GM23338 (cell line): ENCODE results near the gene PLA2G7. TPM values are rescaled to one million over a fixed set of nuclear protein-coding genes. Genes with fewer than 3 reads are reported as not detected.

Source experiments
- ATAC-seq: fragments of 200-7000 bp; cut with Tn5 transposase; 3 replicates; pipeline ENCODE4 v1.9.1; 2020
- DNase-seq: peaks from one replicate; pipeline ENCODE4 v3.0.0-alpha.2; 2015; ENCODE audit warnings: low spot score
- H2AFZ ChIP-seq: fragments of 200-600 bp; sonication (generic); 2 replicates; pipeline ENCODE4 v1.8.0; 2016; ENCODE audit warnings: antibody characterized with exemption, mild to moderate bottlenecking, moderate library complexity
- H3F3A ChIP-seq: fragments of 200-600 bp; sonication (generic); replicated peaks from 2 replicates; pipeline ENCODE4 v1.8.0; 2017; ENCODE audit warnings: antibody characterized with exemption, mixed run types, low read depth
- H3K27ac ChIP-seq: fragments of 200-600 bp; sonication (generic); 2 replicates; pipeline ENCODE4 v1.6.1; 2016; ENCODE audit warnings: low read depth
- H3K27me3 ChIP-seq: fragments of 200-600 bp; sonication (generic); 2 replicates; pipeline ENCODE4 v1.8.0; 2016; ENCODE audit warnings: mild to moderate bottlenecking, mixed run types, moderate library complexity; ENCODE audit not compliant: insufficient read depth
- H3K36me3 ChIP-seq: fragments of 200-600 bp; sonication (generic); 2 replicates; pipeline ENCODE4 v1.8.0; 2016; ENCODE audit warnings: mild to moderate bottlenecking; ENCODE audit not compliant: insufficient read depth
- H3K4me1 ChIP-seq: fragments of 200-600 bp; sonication (generic); 2 replicates; pipeline ENCODE4 v1.8.0; 2016; ENCODE audit warnings: mild to moderate bottlenecking, moderate library complexity; ENCODE audit not compliant: insufficient read depth
- H3K4me2 ChIP-seq: fragments of 200-600 bp; sonication (generic); 2 replicates; pipeline ENCODE4 v1.7.1; 2017; ENCODE audit warnings: mixed run types
- H3K4me3 ChIP-seq: fragments of 200-600 bp; sonication (generic); 2 replicates; pipeline ENCODE4 v1.6.1; 2016; ENCODE audit warnings: mixed run types
- H3K79me2 ChIP-seq: fragments of 200-600 bp; sonication (generic); replicated peaks from 2 replicates; pipeline ENCODE4 v1.8.0; 2017; ENCODE audit warnings: mild to moderate bottlenecking; ENCODE audit not compliant: insufficient read depth
- H3K9me2 ChIP-seq: fragments of 200-600 bp; sonication (generic); 2 replicates; pipeline ENCODE4 v1.8.0; 2017; ENCODE audit not compliant: insufficient read depth
- H4K20me1 ChIP-seq: fragments of 200-600 bp; sonication (generic); replicated peaks from 2 replicates; pipeline ENCODE4 v1.8.0; 2017; ENCODE audit warnings: mild to moderate bottlenecking; ENCODE audit not compliant: insufficient read depth
- H3K27ac Mint-ChIP-seq: 2 replicates; pipeline ENCODE4 v1.8.0; 2020; ENCODE audit warnings: inconsistent platforms, mild to moderate bottlenecking, moderate library complexity, mixed read lengths
- H3K27me3 Mint-ChIP-seq: 3 replicates; pipeline ENCODE4 v1.8.0; 2022; ENCODE audit warnings: low read depth, mild to moderate bottlenecking, moderate library complexity, mixed read lengths, inconsistent platforms; ENCODE audit not compliant: insufficient read depth, poor library complexity
- H3K36me3 Mint-ChIP-seq: 3 replicates; pipeline ENCODE4 v1.8.0; 2021; ENCODE audit warnings: low read depth, mild to moderate bottlenecking, inconsistent platforms, moderate library complexity, mixed read lengths
- H3K4me1 Mint-ChIP-seq: 3 replicates; pipeline ENCODE4 v1.8.0; 2020; ENCODE audit warnings: mild to moderate bottlenecking, inconsistent platforms, mixed read lengths
- H3K4me3 Mint-ChIP-seq: 3 replicates; pipeline ENCODE4 v1.8.0; 2021; ENCODE audit warnings: moderate library complexity, mild to moderate bottlenecking, inconsistent platforms, mixed read lengths
- H3K9me3 Mint-ChIP-seq: 3 replicates; pipeline ENCODE4 v1.8.0; 2020; ENCODE audit warnings: moderate library complexity, mild to moderate bottlenecking, inconsistent platforms, mixed read lengths
- CREB1 ChIP-seq: fragments of 250-450 bp; sonication (Bioruptor Pico); IDR thresholded peaks from 2 replicates; pipeline ENCODE4 v1.5.0; 2020; ENCODE audit warnings: low read depth, mild to moderate bottlenecking, moderate library complexity
- EZH2 ChIP-seq: fragments of 200-600 bp; sonication (generic); IDR thresholded peaks from one replicate; pipeline ENCODE4 v1.8.0; 2017; ENCODE audit warnings: antibody characterized with exemption, mild to moderate bottlenecking, low read depth; ENCODE audit not compliant: unreplicated experiment
- EZH2phosphoT487 ChIP-seq: fragments of 200-600 bp; sonication (generic); IDR thresholded peaks from one replicate; pipeline ENCODE4 v1.8.1; 2018; ENCODE audit warnings: antibody characterized with exemption; ENCODE audit not compliant: unreplicated experiment
- JUNB ChIP-seq: IDR thresholded peaks from one replicate; pipeline ENCODE4 v1.6.1; 2016; ENCODE audit warnings: antibody characterized with exemption; ENCODE audit not compliant: unreplicated experiment
- NANOG ChIP-seq: IDR thresholded peaks from 2 replicates; pipeline ENCODE4 v1.6.1; 2016; ENCODE audit warnings: antibody characterized with exemption, borderline replicate concordance
- POLR2AphosphoS5 ChIP-seq: IDR thresholded peaks from 2 replicates; pipeline ENCODE4 v1.6.1; 2016; ENCODE audit warnings: antibody characterized with exemption, low read depth
- ZNF114 ChIP-seq: fragments of 250-450 bp; sonication (Bioruptor Pico); IDR thresholded peaks from 2 replicates; pipeline ENCODE4 v1.5.0; 2020; ENCODE audit warnings: mild to moderate bottlenecking, moderate library complexity
- ZNF331 ChIP-seq: fragments of 250-450 bp; sonication (Bioruptor Pico); IDR thresholded peaks from 2 replicates; pipeline ENCODE4 v1.5.0; 2020; ENCODE audit warnings: low read depth, mild to moderate bottlenecking, moderate library complexity
- polyA plus RNA-seq: library from polyadenylated mRNA; unstranded; fragments of >200 nt; fragmentation: Nextera tagmentation; extraction: Ambion mirVana; gene quantifications from 2 replicates; pipeline ENCODE4 v1.2.1, GENCODE V29; 2016
- total RNA-seq: library from RNA; depleted of rRNA; stranded (reverse); fragments of >200 nt; shearing (Covaris generic); gene quantifications from 2 replicates; pipeline ENCODE4 v1.2.3, GENCODE V29; 2014
- TF ChIP-seq, protein P1 (sequence below): IDR thresholded peaks from one replicate; pipeline ENCODE4 v1.6.1; 2018; ENCODE audit warnings: antibody characterized with exemption; ENCODE audit not compliant: unreplicated experiment
- TF ChIP-seq, protein P2 (sequence below): IDR thresholded peaks from 2 replicates; pipeline ENCODE4 v1.6.1; 2016; ENCODE audit warnings: antibody characterized with exemption
- TF ChIP-seq, protein P3 (sequence below), 2 experiments: fragments of 200-600 bp in 1 of 2; sonication (generic) in 1 of 2; conservative IDR thresholded peaks; 2 replicates each; pipeline versions ENCODE4 v1.5.1 to v1.6.1; 2016 to 2017; ENCODE audit warnings: antibody characterized with exemption in 2 of 2, low read depth in 2 of 2, mild to moderate bottlenecking in 2 of 2, moderate library complexity in 1 of 2

Gene PLA2G7
- total and polyA plus RNA-seq, 2 experiments from 2014 or later, result 2.4 to 2.8 TPM

DNA sequence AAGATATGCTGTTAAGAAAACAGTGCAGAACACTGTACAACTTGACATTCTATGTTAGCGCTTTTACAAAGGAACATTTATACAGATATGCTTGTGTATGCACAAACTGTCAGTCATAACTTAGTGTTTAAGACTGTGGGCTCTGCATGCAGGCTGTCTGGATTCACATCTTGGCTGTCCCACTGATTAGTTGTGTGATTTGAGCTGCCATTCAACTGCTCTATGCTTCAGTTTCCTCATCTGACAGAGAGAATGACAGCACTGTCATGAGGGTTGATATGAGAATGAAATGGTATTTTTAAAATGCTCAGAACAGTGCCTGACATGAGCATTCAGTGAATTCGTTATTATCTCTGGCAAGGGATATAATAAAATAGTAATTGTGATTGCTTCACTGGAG is 73.7 kb downstream of the PLA2G7 start:
- Histone ChIP-seq H4K20me1 (no peaks in the 10 kb centered on the region), H3F3A (no peaks in the 10 kb centered on the region), H3K4me1 (no peaks in the 10 kb centered on the region), H3K4me2 (no peak overlapping the region), H3K27ac (no peak overlapping the region), H3K9me2 (no peaks in the 10 kb centered on the region), H3K79me2 (no peaks in the 10 kb centered on the region), H3K27me3 (no peaks in the 10 kb centered on the region), H3K4me3 (no peak overlapping the region), H2AFZ (no peak overlapping the region), H3K36me3 (no peaks in the 10 kb centered on the region; the same call in 1 of the 2 replicates)
- H3K9me3 Mint-ChIP-seq, result no peaks in the 10 kb centered on the region
- ATAC-seq (no peak), DNase-seq (no peak)
- no peaks in the 10 kb centered on the region for H3K4me1 Mint-ChIP-seq
- H3K4me3 Mint-ChIP-seq, result no peak overlapping the region
- no peak for TF ChIP-seq ZNF114 (CRISPR knock-in tag)
- no peak for TF ChIP-seq EZH2phosphoT487
- no peak for TF ChIP-seq EZH2
- TF ChIP-seq, protein P1, sequence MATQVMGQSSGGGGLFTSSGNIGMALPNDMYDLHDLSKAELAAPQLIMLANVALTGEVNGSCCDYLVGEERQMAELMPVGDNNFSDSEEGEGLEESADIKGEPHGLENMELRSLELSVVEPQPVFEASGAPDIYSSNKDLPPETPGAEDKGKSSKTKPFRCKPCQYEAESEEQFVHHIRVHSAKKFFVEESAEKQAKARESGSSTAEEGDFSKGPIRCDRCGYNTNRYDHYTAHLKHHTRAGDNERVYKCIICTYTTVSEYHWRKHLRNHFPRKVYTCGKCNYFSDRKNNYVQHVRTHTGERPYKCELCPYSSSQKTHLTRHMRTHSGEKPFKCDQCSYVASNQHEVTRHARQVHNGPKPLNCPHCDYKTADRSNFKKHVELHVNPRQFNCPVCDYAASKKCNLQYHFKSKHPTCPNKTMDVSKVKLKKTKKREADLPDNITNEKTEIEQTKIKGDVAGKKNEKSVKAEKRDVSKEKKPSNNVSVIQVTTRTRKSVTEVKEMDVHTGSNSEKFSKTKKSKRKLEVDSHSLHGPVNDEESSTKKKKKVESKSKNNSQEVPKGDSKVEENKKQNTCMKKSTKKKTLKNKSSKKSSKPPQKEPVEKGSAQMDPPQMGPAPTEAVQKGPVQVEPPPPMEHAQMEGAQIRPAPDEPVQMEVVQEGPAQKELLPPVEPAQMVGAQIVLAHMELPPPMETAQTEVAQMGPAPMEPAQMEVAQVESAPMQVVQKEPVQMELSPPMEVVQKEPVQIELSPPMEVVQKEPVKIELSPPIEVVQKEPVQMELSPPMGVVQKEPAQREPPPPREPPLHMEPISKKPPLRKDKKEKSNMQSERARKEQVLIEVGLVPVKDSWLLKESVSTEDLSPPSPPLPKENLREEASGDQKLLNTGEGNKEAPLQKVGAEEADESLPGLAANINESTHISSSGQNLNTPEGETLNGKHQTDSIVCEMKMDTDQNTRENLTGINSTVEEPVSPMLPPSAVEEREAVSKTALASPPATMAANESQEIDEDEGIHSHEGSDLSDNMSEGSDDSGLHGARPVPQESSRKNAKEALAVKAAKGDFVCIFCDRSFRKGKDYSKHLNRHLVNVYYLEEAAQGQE, result no peak
- TF ChIP-seq ZNF331 (CRISPR knock-in tag), result no peak
- no peak overlapping the region for H3K27ac Mint-ChIP-seq
- H3K27me3 Mint-ChIP-seq, result no peaks in the 10 kb centered on the region
- H3K36me3 Mint-ChIP-seq, result no peaks in the 10 kb centered on the region

DNA sequence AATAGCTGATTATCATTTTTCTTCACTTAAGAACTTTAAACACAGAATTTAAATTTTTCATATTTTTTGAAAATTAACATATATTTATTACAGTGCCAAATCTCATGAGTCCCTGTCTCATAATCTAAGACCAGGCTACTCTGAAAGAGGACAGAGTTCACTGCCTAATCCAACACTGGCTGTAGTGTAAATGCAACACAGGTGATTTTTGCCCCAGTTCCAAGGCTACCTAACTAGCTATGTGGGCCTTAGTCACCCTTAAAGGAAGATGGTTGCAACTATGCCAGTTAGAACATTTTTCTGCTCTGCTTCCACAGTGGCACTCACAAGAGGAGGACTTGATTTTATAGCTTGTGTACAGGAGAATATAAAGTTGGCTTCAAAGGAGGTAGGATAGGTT is 77.5 kb downstream of the PLA2G7 start:
- Histone ChIP-seq H3K27me3 (peaks cover 12% of the 10 kb centered on the region), H3F3A (no peaks in the 10 kb centered on the region), H3K4me3 (no peak overlapping the region), H3K9me2 (no peaks in the 10 kb centered on the region), H2AFZ (no peak overlapping the region), H3K36me3 (no peaks in the 10 kb centered on the region; the same call in 1 of the 2 replicates), H3K4me1 (peaks cover 8% of the 10 kb centered on the region), H3K79me2 (no peaks in the 10 kb centered on the region), H4K20me1 (no peaks in the 10 kb centered on the region; the same call in 1 of the 2 replicates), H3K27ac (no peak overlapping the region), H3K4me2 (no peak overlapping the region)
- Mint-ChIP-seq H3K9me3 (no peaks in the 10 kb centered on the region; the same call in 2 of the 3 replicates), H3K27ac (no peak overlapping the region), H3K36me3 (peaks cover 4% of the 10 kb centered on the region; the same call in 1 of the 3 replicates), H3K4me1 (peaks cover 6% of the 10 kb centered on the region; the same call in 1 of the 3 replicates), H3K27me3 (peaks cover 12% of the 10 kb centered on the region), H3K4me3 (no peak overlapping the region)
- ATAC-seq (no peak), DNase-seq (no peak)
- TF ChIP-seq, protein P1, result no peak
- TF ChIP-seq ZNF114 (CRISPR knock-in tag) (no peak), NANOG (no peak), ZNF331 (CRISPR knock-in tag) (no peak), POLR2AphosphoS5 (no peak), JUNB (no peak), EZH2phosphoT487 (no peak), CREB1 (CRISPR knock-in tag) (no peak), EZH2 (no peak)
- TF ChIP-seq, protein P2, sequence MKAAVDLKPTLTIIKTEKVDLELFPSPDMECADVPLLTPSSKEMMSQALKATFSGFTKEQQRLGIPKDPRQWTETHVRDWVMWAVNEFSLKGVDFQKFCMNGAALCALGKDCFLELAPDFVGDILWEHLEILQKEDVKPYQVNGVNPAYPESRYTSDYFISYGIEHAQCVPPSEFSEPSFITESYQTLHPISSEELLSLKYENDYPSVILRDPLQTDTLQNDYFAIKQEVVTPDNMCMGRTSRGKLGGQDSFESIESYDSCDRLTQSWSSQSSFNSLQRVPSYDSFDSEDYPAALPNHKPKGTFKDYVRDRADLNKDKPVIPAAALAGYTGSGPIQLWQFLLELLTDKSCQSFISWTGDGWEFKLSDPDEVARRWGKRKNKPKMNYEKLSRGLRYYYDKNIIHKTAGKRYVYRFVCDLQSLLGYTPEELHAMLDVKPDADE, result no peak
- TF ChIP-seq, protein P3, sequence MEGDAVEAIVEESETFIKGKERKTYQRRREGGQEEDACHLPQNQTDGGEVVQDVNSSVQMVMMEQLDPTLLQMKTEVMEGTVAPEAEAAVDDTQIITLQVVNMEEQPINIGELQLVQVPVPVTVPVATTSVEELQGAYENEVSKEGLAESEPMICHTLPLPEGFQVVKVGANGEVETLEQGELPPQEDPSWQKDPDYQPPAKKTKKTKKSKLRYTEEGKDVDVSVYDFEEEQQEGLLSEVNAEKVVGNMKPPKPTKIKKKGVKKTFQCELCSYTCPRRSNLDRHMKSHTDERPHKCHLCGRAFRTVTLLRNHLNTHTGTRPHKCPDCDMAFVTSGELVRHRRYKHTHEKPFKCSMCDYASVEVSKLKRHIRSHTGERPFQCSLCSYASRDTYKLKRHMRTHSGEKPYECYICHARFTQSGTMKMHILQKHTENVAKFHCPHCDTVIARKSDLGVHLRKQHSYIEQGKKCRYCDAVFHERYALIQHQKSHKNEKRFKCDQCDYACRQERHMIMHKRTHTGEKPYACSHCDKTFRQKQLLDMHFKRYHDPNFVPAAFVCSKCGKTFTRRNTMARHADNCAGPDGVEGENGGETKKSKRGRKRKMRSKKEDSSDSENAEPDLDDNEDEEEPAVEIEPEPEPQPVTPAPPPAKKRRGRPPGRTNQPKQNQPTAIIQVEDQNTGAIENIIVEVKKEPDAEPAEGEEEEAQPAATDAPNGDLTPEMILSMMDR (conservative IDR thresholded peaks at IDR 0.05; ENCODE audit: low read depth in 2 of 2), result no peak
